GM10266 (cell line): ENCODE results near the gene TTC31.
"Not testable (repeated sequence)": the region's sequence is repeated elsewhere in the genome, so short reads cannot be mapped to it uniquely, and the experiment has no call there.

ENCODE experiments used
- DNase-seq: peaks from one replicate; pipeline ENCODE4 v3.0.0; 2012; ENCODE audit errors: extremely low spot score
- TF ChIP-seq, protein P1 (sequence below): IDR thresholded peaks from 2 replicates; pipeline ENCODE4 v1.5.1; 2012; ENCODE audit warnings: mild to moderate bottlenecking, low read depth; ENCODE audit not compliant: control insufficient read depth, insufficient read depth; ENCODE audit errors: missing control alignments

TTC31 gene

DNA sequence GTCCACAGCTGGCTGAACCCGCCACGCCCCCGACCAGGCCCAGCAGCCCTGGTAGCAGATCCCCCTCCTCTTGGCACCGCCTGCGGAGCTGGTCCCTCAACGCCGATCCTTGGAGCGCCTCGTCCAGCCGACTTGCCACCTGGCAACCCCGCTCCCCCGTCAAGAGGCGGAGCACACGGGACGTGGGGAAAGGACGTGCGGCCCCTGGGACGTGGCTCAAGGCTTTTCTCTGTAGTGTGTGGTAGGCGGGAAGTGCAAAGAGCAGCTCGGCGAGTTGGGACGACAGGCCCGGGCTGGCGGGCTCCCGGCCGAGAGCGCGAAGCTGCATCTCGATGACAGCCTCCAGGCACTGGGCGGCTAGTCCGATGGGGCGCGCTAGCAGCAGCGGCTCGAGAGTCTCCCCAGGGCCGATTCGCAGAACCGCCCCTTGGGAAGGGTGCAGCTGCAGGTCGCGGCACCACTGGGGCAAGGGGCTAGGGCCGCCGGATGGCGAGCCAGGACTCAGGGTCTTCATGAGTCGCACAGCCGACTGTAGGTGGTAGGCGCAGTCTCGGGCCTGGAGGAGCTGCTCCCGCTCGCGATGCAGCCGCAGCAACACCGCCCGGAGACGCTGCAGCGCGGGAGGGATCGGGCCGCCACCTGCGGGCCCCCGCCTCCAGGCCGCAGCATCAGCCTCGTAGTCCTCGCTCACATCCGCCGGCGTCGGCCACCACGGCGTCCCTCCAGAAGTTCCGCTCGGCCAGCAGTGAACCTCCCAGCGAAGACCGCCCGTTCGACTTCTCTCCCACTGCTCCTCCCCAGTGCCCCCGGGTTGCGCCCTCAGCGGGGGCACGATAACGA, 700 bp upstream of the TTC31 start:
- TF ChIP-seq, protein P1, sequence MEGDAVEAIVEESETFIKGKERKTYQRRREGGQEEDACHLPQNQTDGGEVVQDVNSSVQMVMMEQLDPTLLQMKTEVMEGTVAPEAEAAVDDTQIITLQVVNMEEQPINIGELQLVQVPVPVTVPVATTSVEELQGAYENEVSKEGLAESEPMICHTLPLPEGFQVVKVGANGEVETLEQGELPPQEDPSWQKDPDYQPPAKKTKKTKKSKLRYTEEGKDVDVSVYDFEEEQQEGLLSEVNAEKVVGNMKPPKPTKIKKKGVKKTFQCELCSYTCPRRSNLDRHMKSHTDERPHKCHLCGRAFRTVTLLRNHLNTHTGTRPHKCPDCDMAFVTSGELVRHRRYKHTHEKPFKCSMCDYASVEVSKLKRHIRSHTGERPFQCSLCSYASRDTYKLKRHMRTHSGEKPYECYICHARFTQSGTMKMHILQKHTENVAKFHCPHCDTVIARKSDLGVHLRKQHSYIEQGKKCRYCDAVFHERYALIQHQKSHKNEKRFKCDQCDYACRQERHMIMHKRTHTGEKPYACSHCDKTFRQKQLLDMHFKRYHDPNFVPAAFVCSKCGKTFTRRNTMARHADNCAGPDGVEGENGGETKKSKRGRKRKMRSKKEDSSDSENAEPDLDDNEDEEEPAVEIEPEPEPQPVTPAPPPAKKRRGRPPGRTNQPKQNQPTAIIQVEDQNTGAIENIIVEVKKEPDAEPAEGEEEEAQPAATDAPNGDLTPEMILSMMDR = no peak
- DNase-seq = peak; percentile 60

DNA sequence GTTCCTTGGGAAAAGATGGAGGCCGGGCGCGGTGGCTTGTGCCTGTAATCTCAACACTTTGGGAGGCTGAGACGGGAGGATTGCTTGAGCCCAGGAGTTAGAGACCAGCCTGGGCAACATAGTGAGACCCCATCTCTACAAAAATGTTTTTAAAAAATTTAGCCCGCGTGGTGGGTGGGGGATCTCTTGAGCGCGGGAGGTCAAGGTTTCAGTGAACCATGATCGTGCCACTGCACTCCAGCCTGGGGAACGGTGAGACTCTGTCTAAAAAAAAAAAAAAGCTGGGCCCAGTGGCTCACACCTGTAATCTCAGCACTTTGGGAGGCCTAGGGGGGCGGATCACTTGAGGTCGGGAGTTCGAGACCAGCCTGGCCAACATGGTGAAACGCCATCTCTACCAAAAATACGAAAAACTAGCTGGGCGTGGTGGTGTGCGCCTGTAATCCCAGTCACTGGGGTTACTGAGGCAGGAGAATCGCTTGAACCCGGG, 839 bp downstream of the TTC31 start:
- DNase-seq = not testable (repeated sequence)

DNA sequence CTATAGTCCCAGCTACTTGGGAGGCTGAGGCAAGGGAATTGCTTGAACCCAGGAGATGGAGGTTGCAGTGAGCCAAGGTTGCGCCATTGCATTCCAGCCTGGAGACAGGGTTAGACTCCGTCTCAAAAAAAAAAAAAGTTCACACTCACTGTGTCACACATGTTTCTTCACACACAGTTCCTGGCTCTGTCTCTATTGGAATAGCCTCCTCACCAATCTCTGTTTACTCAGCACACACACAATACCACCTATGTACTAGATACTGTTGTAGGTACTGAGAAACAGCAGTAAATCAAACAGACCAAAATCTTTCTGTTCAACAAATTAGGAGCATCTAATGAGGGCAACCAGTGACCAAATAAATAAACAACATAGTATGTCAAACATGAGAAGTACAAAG, 3.3 kb downstream of the TTC31 start:
- no peak for DNase-seq
- TF ChIP-seq, protein P1 = no peak

DNA sequence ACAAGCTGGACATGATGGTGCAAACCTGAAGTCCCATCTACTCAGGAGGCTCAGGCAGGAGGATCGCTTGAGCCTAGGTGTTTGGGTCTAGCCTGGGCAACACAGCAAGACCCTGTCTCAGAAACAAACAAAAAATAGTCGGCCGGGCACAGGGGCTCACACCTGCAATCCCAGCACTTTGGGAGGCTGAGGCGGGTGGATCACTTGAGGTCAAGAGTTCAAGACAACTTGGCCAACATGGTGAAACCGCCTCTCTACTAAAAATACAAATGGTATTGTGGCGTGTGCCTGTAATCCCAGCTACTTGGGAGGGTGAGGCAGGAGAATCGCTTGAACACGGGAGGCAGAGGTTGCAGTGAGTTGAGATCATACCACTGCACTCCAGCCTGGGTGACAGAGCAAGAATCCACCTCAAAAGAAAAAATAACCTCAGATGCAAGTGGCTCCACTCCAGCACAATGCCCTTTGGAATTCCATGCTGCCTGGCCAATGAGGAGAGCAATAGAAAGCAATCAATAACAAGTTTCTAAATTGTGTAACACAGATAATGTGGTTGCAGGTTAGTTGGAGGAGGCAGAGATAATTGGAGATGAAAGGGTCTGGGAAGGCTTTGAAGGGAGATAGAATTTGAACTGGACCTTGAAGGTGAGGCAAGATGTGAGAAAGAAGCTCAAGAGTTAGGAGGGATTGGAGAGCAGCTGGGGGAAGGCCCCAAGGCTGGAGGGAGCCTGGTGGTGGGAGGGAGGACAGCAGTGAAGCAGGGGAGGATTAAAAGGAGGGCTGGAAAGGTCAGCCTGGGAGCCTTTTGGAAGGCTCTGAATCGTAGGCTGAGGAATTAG, 6.0 kb downstream of the TTC31 start:
- no peak for DNase-seq
- TF ChIP-seq, protein P1 = no peak

DNA sequence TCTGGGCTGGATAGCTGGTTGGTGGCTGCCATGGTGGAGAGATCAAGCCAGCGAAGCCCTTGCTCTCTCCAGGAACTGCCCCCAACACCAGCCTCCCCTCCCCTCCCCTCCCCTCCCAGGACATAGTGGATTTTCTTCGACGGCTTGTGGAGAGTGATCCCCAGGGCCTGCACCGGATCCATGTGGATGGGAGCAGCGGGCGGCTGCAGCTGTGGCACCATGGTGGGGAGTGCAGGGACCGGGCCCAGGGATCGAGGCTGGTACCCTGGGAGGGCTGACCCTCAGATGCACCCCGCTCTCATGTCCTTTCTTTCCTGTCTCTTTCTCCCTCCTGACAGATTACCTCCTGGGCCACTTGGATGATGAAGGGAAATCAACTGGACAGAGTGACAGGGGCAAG, 7.0 kb downstream of the TTC31 start:
- no peak for DNase-seq
- TF ChIP-seq, protein P1 = no peak

DNA sequence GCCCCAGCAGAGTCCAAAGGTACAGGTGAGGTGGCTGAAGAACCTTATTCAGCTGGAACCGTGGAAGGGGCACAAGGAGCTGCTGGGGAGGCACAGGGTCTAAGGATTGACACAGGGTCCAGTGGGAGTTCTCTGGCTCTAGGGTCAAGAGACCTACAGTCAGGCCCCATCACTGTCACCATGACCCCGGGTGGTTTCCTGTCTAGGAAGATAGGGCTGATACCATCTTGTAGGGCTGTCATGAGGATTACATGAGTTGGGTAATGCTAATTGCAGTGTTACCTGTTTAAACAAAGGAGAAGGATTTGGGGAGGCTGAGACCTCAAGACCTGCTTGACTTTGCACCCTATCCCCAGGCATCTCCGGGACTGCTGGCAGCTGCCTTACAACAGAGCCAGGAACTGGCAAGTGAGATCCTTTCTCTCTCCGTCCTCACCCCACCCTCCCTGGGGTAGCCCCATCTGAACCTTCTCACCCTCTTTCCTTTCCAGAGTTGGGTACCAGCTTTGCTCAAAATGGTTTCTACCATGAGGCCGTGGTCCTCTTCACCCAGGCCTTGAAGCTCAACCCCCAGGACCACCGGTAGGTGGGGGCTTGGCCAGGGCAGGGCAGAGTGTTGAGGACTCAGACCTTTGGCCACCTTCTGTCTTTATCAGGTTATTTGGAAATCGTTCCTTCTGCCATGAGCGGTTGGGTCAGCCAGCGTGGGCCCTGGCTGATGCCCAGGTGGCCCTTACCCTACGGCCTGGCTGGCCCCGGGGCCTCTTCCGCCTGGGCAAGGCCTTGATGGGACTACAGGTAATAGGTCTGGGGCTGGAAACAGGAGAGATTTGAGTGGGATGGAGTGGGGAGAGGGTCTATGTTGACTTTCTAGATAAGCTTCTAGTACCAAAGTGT, 9.0 kb downstream of the TTC31 start:
- no peak for DNase-seq
- TF ChIP-seq, protein P1 = no peak

DNA sequence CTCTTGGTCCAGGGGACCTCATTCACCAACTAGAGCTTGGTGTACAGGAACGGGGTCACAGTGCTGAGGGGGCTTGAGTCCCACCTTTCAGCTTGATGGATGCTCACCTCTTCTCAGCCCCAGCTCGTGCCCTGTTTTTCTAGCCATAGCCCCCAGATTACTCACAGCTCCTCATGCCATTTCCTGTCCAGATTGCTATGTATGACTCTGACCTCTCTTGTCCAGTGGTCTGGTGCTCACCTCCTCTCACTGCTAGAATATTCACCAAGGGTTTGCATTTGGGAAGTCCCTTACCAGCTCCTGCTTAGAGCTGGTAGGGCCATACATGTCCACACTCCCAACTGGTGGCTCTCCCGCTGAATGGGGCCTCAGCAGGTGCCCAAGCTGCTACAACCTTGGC, 10.7 kb downstream of the TTC31 start:
- DNase-seq = no peak
- TF ChIP-seq, protein P1 = no peak
